H1 (cell line): ENCODE data around the gene BRIP1. TPM values are rescaled to one million over a fixed set of nuclear protein-coding genes. Genes with fewer than 3 reads are reported as not detected.
A peak's percentile ranks its signal among the peaks of the same experiment; 100 is the strongest.

Experiments used
- CTCF ChIA-PET: fragments of 300-600 bp; sonication (Branson Sonifier 250); formaldehyde crosslinking; loops from one replicate; lab custom pipeline; 2021; ENCODE audit not compliant: partially characterized antibody; lab: Charles Lee
- POLR2A ChIA-PET: fragments of 300-600 bp; sonication (Branson Sonifier 250); formaldehyde crosslinking; loops from one replicate; lab custom pipeline; 2021; ENCODE audit warnings: inconsistent platforms; ENCODE audit not compliant: partially characterized antibody; lab: Charles Lee
- DNase-seq, 2 experiments: peaks; one replicate each; pipeline versions ENCODE4 v3.0.0 to v3.0.0-alpha.2; 2010 to 2022; ENCODE audit warnings: low spot score in 2 of 2, low read depth in 1 of 2, mixed read lengths in 1 of 2
- FAIRE-seq: peaks from 2 replicates; lab custom pipeline; 2011; peaks lifted over from hg19 to GRCh38; lab: Jason Lieb, UNC
- H2AFZ ChIP-seq: 2 replicates; pipeline ENCODE4 v1.8.1; 2012; ENCODE audit warnings: low read length, inconsistent platforms
- H2AK5ac ChIP-seq: 2 replicates; pipeline ENCODE4 v1.6.1; 2013; ENCODE audit warnings: low read depth, low read length
- H2BK120ac ChIP-seq: replicated peaks from 2 replicates; pipeline ENCODE3; 2013; ENCODE audit warnings: low read depth, low read length, inconsistent platforms
- H2BK12ac ChIP-seq: 2 replicates; pipeline ENCODE4 v1.6.1; 2013; ENCODE audit warnings: low read depth, low read length
- H2BK15ac ChIP-seq: 2 replicates; pipeline ENCODE4 v1.6.1; 2013; ENCODE audit warnings: low read length
- H2BK20ac ChIP-seq: 2 replicates; pipeline ENCODE4 v1.6.1; 2013; ENCODE audit warnings: low read length
- H2BK5ac ChIP-seq: 2 replicates; pipeline ENCODE4 v1.6.1; 2013; ENCODE audit warnings: low read depth, low read length
- H3K14ac ChIP-seq: 2 replicates; pipeline ENCODE4 v1.6.1; 2013; ENCODE audit warnings: inconsistent platforms; ENCODE audit not compliant: insufficient read length
- H3K18ac ChIP-seq: 2 replicates; pipeline ENCODE4 v1.6.1; 2013; ENCODE audit warnings: low read length; ENCODE audit errors: extremely low read depth
- H3K23ac ChIP-seq: 2 replicates; pipeline ENCODE4 v1.6.1; 2013; ENCODE audit warnings: inconsistent platforms; ENCODE audit not compliant: insufficient read length
- H3K23me2 ChIP-seq: 2 replicates; pipeline ENCODE4 v1.6.1; 2013; ENCODE audit warnings: low read depth, low read length
- H3K27ac ChIP-seq: 2 replicates; pipeline ENCODE4 v1.6.1; 2011; ENCODE audit warnings: low read depth, low read length, inconsistent platforms
- H3K27me3 ChIP-seq, 4 experiments: replicated peaks in 1 of 4; 1 replicate in 1 of 4; 2 replicates in 3 of 4; pipeline versions ENCODE4 v1.6.1 to v1.8.1; 2011 to 2013; ENCODE audit warnings: low read length in 3 of 4, mild to moderate bottlenecking in 3 of 4, inconsistent platforms in 2 of 4, mixed read lengths in 2 of 4, moderate library complexity in 1 of 4; ENCODE audit not compliant: control insufficient read depth in 3 of 4, insufficient read depth in 3 of 4; ENCODE audit errors: extremely low read depth in 1 of 4
- H3K36me3 ChIP-seq, 4 experiments: 2 replicates each; pipeline versions ENCODE4 v1.6.1 to v1.8.1; 2011 to 2013; ENCODE audit warnings: mild to moderate bottlenecking in 4 of 4, low read length in 3 of 4, moderate library complexity in 2 of 4, control low read depth in 1 of 4, inconsistent platforms in 1 of 4; ENCODE audit not compliant: insufficient read depth in 4 of 4, control insufficient read depth in 2 of 4
- H3K4ac ChIP-seq: replicated peaks from 2 replicates; pipeline ENCODE3; 2013; ENCODE audit warnings: low read length, low read depth, mixed read lengths, inconsistent platforms; ENCODE audit not compliant: insufficient read length
- H3K4me1 ChIP-seq, 4 experiments: replicated peaks in 1 of 4; 1 replicate in 1 of 4; 2 replicates in 3 of 4; pipeline versions ENCODE4 v1.6.1 to v1.8.1; 2011 to 2013; ENCODE audit warnings: low read length in 3 of 4, inconsistent platforms in 2 of 4, mixed read lengths in 1 of 4; ENCODE audit not compliant: insufficient read depth in 4 of 4, control insufficient read depth in 3 of 4
- H3K4me2 ChIP-seq, 2 experiments: 2 replicates each; pipeline versions ENCODE4 v1.6.1 to v1.8.1; 2011 to 2013; ENCODE audit warnings: low read depth in 2 of 2, low read length in 2 of 2, control low read depth in 1 of 2, inconsistent platforms in 1 of 2, mild to moderate bottlenecking in 1 of 2; ENCODE audit not compliant: insufficient read depth in 1 of 2
- H3K4me3 ChIP-seq, 4 experiments: fragments of 200-600, 300-600 bp in 1 of 4; sonication (generic), shearing (Covaris generic), sonication (Bioruptor Twin) in 1 of 4; 2 replicates each; pipeline versions ENCODE4 v1.5.1 to v1.8.1; 2011 to 2016; ENCODE audit warnings: low read length in 4 of 4, low read depth in 3 of 4, control low read depth in 2 of 4, inconsistent platforms in 2 of 4, mild to moderate bottlenecking in 2 of 4, mixed read lengths in 1 of 4, moderate library complexity in 1 of 4; ENCODE audit not compliant: insufficient read depth in 2 of 4; ENCODE audit errors: extremely low read depth in 1 of 4
- H3K56ac ChIP-seq: replicated peaks from 2 replicates; pipeline ENCODE3; 2013; ENCODE audit warnings: low read depth, mild to moderate bottlenecking, mixed read lengths, low read length, inconsistent platforms; ENCODE audit not compliant: insufficient read length
- H3K79me1 ChIP-seq: 2 replicates; pipeline ENCODE4 v1.6.1; 2013; ENCODE audit warnings: low read depth, low read length, control low read depth
- H3K79me2 ChIP-seq, 2 experiments: 2 replicates each; pipeline versions ENCODE4 v1.6.1 to v1.8.1; 2012 to 2013; ENCODE audit warnings: low read length in 2 of 2, mild to moderate bottlenecking in 2 of 2, inconsistent platforms in 1 of 2; ENCODE audit not compliant: insufficient read depth in 2 of 2, control insufficient read depth in 1 of 2
- H3K9ac ChIP-seq, 4 experiments: replicated peaks in 1 of 4; 1 replicate in 1 of 4; 2 replicates in 3 of 4; pipeline versions ENCODE4 v1.6.1 to v1.8.1; 2011 to 2013; ENCODE audit warnings: low read depth in 3 of 4, low read length in 3 of 4, control low read depth in 2 of 4, mild to moderate bottlenecking in 2 of 4, moderate library complexity in 2 of 4, inconsistent platforms in 1 of 4; ENCODE audit errors: extremely low read depth in 1 of 4
- H3K9me3 ChIP-seq, 2 experiments: 2 replicates each; pipeline versions ENCODE4 v1.6.1 to v1.8.1; 2012 to 2013; ENCODE audit warnings: mild to moderate bottlenecking in 2 of 2, moderate library complexity in 2 of 2, control low read depth in 1 of 2, inconsistent platforms in 1 of 2, low read depth in 1 of 2, low read length in 1 of 2, mixed read lengths in 1 of 2; ENCODE audit not compliant: insufficient read depth in 2 of 2
- H4K20me1 ChIP-seq, 2 experiments: replicated peaks in 1 of 2; 2 replicates each; pipeline versions ENCODE3 to v1.8.1; 2011 to 2013; ENCODE audit warnings: inconsistent platforms in 2 of 2, low read length in 2 of 2, mild to moderate bottlenecking in 1 of 2; ENCODE audit not compliant: insufficient read depth in 2 of 2, control insufficient read depth in 1 of 2
- H4K5ac ChIP-seq: 2 replicates; pipeline ENCODE4 v1.6.1; 2013; ENCODE audit warnings: low read length, low read depth, mixed read lengths, inconsistent platforms; ENCODE audit not compliant: insufficient read length
- H4K8ac ChIP-seq: 2 replicates; pipeline ENCODE4 v1.8.0; 2013; ENCODE audit warnings: mild to moderate bottlenecking, moderate library complexity, low read length, inconsistent platforms; ENCODE audit not compliant: insufficient read depth; ENCODE audit errors: extremely low read depth
- H4K91ac ChIP-seq: replicated peaks from 2 replicates; pipeline ENCODE3; 2013; ENCODE audit warnings: low read length, mixed read lengths, inconsistent platforms; ENCODE audit not compliant: insufficient read length
- ATF2 ChIP-seq: IDR thresholded peaks from 2 replicates; pipeline ENCODE4 v1.6.1; 2012; ENCODE audit warnings: low read length, inconsistent platforms
- BACH1 ChIP-seq: IDR thresholded peaks from 2 replicates; pipeline ENCODE4 v1.6.1; 2012; ENCODE audit warnings: low read length, improper control_type of control experiment
- BRCA1 ChIP-seq: IDR thresholded peaks from 2 replicates; pipeline ENCODE4 v1.6.1; 2012; ENCODE audit warnings: low read depth, low read length, improper control_type of control experiment
- CEBPB ChIP-seq: IDR thresholded peaks from 2 replicates; pipeline ENCODE4 v1.6.1; 2012; ENCODE audit warnings: low read depth, low read length
- E2F6 ChIP-seq: IDR thresholded peaks from 2 replicates; pipeline ENCODE4 v1.6.1; 2012; ENCODE audit warnings: inconsistent platforms
- NANOG ChIP-seq: IDR thresholded peaks from 2 replicates; pipeline ENCODE4 v1.6.1; 2011; ENCODE audit warnings: low read length, low read depth, mild to moderate bottlenecking, inconsistent platforms; ENCODE audit not compliant: insufficient read depth, poor library complexity, severe bottlenecking
- NRF1 ChIP-seq: IDR thresholded peaks from 2 replicates; pipeline ENCODE4 v1.6.1; 2011; ENCODE audit warnings: mild to moderate bottlenecking, low read depth, low read length, improper control_type of control experiment
- PHF8 ChIP-seq: fragments of 200-600 bp; sonication (generic); conservative IDR thresholded peaks from 2 replicates; pipeline ENCODE4 v1.7.1; 2012; ENCODE audit warnings: low read depth, mild to moderate bottlenecking, inconsistent platforms, low read length, moderate library complexity
- SAP30 ChIP-seq: fragments of 300-600 bp; sonication (generic); IDR thresholded peaks from 2 replicates; pipeline ENCODE4 v1.7.1; 2012; ENCODE audit warnings: low read length, moderate library complexity, mild to moderate bottlenecking, inconsistent platforms; ENCODE audit not compliant: insufficient read depth, insufficient replicate concordance
- USF2 ChIP-seq: IDR thresholded peaks from 2 replicates; pipeline ENCODE4 v1.6.1; 2011; ENCODE audit warnings: low read length, improper control_type of control experiment
- WGBS, 2 experiments: shearing (Covaris generic) in 1 of 2; methylation state at CpG; one replicate each; pipeline versions ENCODE4 v1.1.6 to v1.1.7; 2013 to 2015; ENCODE audit warnings: low lambda C conversion rate in 2 of 2, mixed read lengths in 2 of 2, inconsistent platforms in 1 of 2, low coverage in 1 of 2, missing lambda C conversion rate in 1 of 2; ENCODE audit not compliant: insufficient replicate concordance in 2 of 2, insufficient coverage in 1 of 2, insufficient read length in 1 of 2; ENCODE audit errors: extremely low coverage in 1 of 2, missing lambda C conversion rate in 1 of 2; 5-methylcytosine and 5-hydroxymethylcytosine counted together
- polyA plus RNA-seq, 7 experiments: library from polyadenylated mRNA; depleted of rRNA in 3 of 7; stranded (reverse) in 5 of 7; unstranded in 2 of 7; fragments of >200 nt in 5 of 7; fragments of 200-250 nt in 2 of 7; gene quantifications; 1 replicate in 5 of 7; 2 replicates in 1 of 7; 4 replicates in 1 of 7; pipeline versions ENCODE4 v1.2.1 to v1.2.3, GENCODE V29; 2011 to 2013; ENCODE audit warnings: missing spikeins in 2 of 7, mixed read lengths in 2 of 7
- total RNA-seq: library from RNA; stranded (reverse); fragmentation: NEBNext Ultra II Directional; extraction: Animal tissue kit (Norgen Biotek cat#: 25700); gene quantifications from 2 replicates; pipeline ENCODE4 v1.2.1, GENCODE V29; 2021

Gene BRIP1
- total and polyA plus RNA-seq, 2 of the 8 experiments (the other 6 are each of a cell fraction or from before 2014, with no cell fraction given), result 5.8 to 19.2 TPM

- H3K36me3 ChIP-seq, result peaks cover 0 to 22% (median 9%) of the 10 kb centered on the region in 4 experiments; a peak in 6 of 8 replicates
- CTCF ChIA-PET, result interaction anchor here (0.6 kb wide), 1 partner anchor 335 kb away, joined by 3 read pairs; no protein-coding TSS in a partner anchor
- 97% methylated on average over 2 of the region's 2 CpGs; no CpG with 5 or more reads in 1 of the 2 experiments for WGBS, 2 experiments
- no peak for TF ChIP-seq SAP30
- TF ChIP-seq PHF8, result no peak
- TF ChIP-seq NANOG, result no peak
- TF ChIP-seq CEBPB, result no peak
- TF ChIP-seq E2F6, result no peak
- TF ChIP-seq NRF1, result no peak
- no peak for TF ChIP-seq BRCA1
- no peak for TF ChIP-seq ATF2
- TF ChIP-seq USF2, result no peak
- TF ChIP-seq BACH1, result no peak
Measured at GRCh38 chr17:61874075-61874474, 10.7 kb upstream of the BRIP1 start.

More at GRCh38 chr17:61874075-61874474, 10.7 kb upstream of the BRIP1 start:
- Histone ChIP-seq H2BK120ac (no peak overlapping the region), H3K4me3 (no peak overlapping the region), H3K79me1 (no peaks in the 10 kb centered on the region), H4K5ac (no peak overlapping the region), H3K9me3 (no peaks in the 10 kb centered on the region), H3K23me2 (no peaks in the 10 kb centered on the region), H2AFZ (no peak overlapping the region), H3K27ac (no peak overlapping the region), H3K4ac (no peak overlapping the region), H3K27me3 (no peaks in the 10 kb centered on the region), H3K4me2 (no peak overlapping the region), H3K4me1 (no peaks in the 10 kb centered on the region), H3K9ac (no peak overlapping the region), H3K18ac (no peak overlapping the region), H4K20me1 (no peaks in the 10 kb centered on the region), H4K8ac (no peak overlapping the region), H3K56ac (peak overlapping the region; percentile 36), H2BK15ac (no peak overlapping the region), H2AK5ac (no peak overlapping the region), H2BK12ac (no peak overlapping the region), H3K79me2 (no peaks in the 10 kb centered on the region), H2BK20ac (no peak overlapping the region), H2BK5ac (no peak overlapping the region), H3K14ac (no peak overlapping the region), H3K23ac (no peak overlapping the region), H4K91ac (no peak overlapping the region)
- POLR2A ChIA-PET, result no interaction called here
- DNase-seq, result no peak
- FAIRE-seq, result no peak
